Right forelimb (tissue), 1 donor: Measurements from ENCODE around the gene EIF2A.
"Not testable (repeated sequence)": the region's sequence is repeated elsewhere in the genome, so short reads cannot be mapped to it uniquely, and the experiment has no call there.

Source experiments
- DNase-seq: peaks from one replicate; pipeline ENCODE4 v3.0.0-alpha.2; 2018

Gene EIF2A

GRCh38 chr3:150603153-150603979, 56.8 kb downstream of the EIF2A start, which contains the start of gene SELENOT:
TSS of gene SELENOT (plus strand) at chr3:150603321. CDS start at chr3:150603363, 42 bp downstream.
- DNase-seq = peak; percentile 98

- no peak for DNase-seq
Observed at GRCh38 chr3:150603980-150604319, 57.4 kb downstream of the EIF2A start.

GRCh38 chr3:150605998-150606641, 59.5 kb downstream of the EIF2A start:
- no peak for DNase-seq

- DNase-seq = no peak
Observed at GRCh38 chr3:150607267-150608065, 60.9 kb downstream of the EIF2A start.

GRCh38 chr3:150609988-150610387, 63.4 kb downstream of the EIF2A start:
- DNase-seq = no peak

- DNase-seq = no peak
Observed at GRCh38 chr3:150610785-150611184, 64.2 kb downstream of the EIF2A start.

- no peak for DNase-seq
Observed at GRCh38 chr3:150611666-150612065, 65.1 kb downstream of the EIF2A start.

GRCh38 chr3:150612494-150612893, 65.9 kb downstream of the EIF2A start:
- no peak for DNase-seq

GRCh38 chr3:150613034-150613433, 66.4 kb downstream of the EIF2A start:
- DNase-seq = no peak

- no peak for DNase-seq
Observed at GRCh38 chr3:150613709-150614480, 67.3 kb downstream of the EIF2A start.

GRCh38 chr3:150620002-150620689, 73.6 kb downstream of the EIF2A start:
- DNase-seq = no peak

- not testable (repeated sequence) for DNase-seq
Observed at GRCh38 chr3:150622955-150623354, 76.4 kb downstream of the EIF2A start.

- no peak for DNase-seq
Observed at GRCh38 chr3:150623945-150624344, 77.4 kb downstream of the EIF2A start.

GRCh38 chr3:150626148-150626930, 79.8 kb downstream of the EIF2A start:
- DNase-seq = no peak

- DNase-seq = no peak
Observed at GRCh38 chr3:150627557-150627956, 81.0 kb downstream of the EIF2A start.

- no peak for DNase-seq
Observed at GRCh38 chr3:150631515-150632221, 85.1 kb downstream of the EIF2A start.

- DNase-seq = no peak
Observed at GRCh38 chr3:150635076-150635475, 88.5 kb downstream of the EIF2A start.

GRCh38 chr3:150635526-150635925, 88.9 kb downstream of the EIF2A start:
- DNase-seq = no peak
